Type B pancreatic cell (in vitro differentiated cells): Measurements from ENCODE around the gene PSMD12. TPM values are rescaled to one million over a fixed set of nuclear protein-coding genes. Genes with fewer than 3 reads are reported as not detected.
"Not testable (repeated sequence)": the region's sequence is repeated elsewhere in the genome, so short reads cannot be mapped to it uniquely, and the experiment has no call there.

Experiments used
- DNase-seq: peaks from one replicate; pipeline ENCODE4 v3.0.0; 2021; ENCODE audit warnings: mixed read lengths; ENCODE audit not compliant: unreplicated experiment; ENCODE audit errors: extremely low spot score
- H3K27ac Mint-ChIP-seq: 2 replicates; pipeline ENCODE4 v1.8.0; 2021; ENCODE audit warnings: mild to moderate bottlenecking, mixed read lengths
- H3K27me3 Mint-ChIP-seq: 2 replicates; pipeline ENCODE4 v1.8.0; 2021; ENCODE audit warnings: mixed read lengths
- H3K36me3 Mint-ChIP-seq: 2 replicates; pipeline ENCODE4 v1.8.0; 2021; ENCODE audit warnings: mixed read lengths
- H3K4me1 Mint-ChIP-seq: one replicate; pipeline ENCODE4 v1.8.0; 2021; ENCODE audit warnings: mixed read lengths; ENCODE audit not compliant: unreplicated experiment
- H3K4me3 Mint-ChIP-seq: 2 replicates; pipeline ENCODE4 v1.8.0; 2021; ENCODE audit warnings: mild to moderate bottlenecking, mixed read lengths
- H3K9me3 Mint-ChIP-seq: 2 replicates; pipeline ENCODE4 v1.8.0; 2021; ENCODE audit warnings: mixed read lengths
- CTCF ChIP-seq: fragments of 200-600 bp; sonication (generic); conservative IDR thresholded peaks from 2 replicates; pipeline ENCODE4 v1.5.0; 2021; ENCODE audit warnings: antibody characterized with exemption, mild to moderate bottlenecking
- total RNA-seq: library from RNA; stranded (reverse); gene quantifications from 2 replicates; pipeline ENCODE4 v1.2.1, GENCODE V29; 2021; ENCODE audit warnings: low replicate concordance

Gene PSMD12
- total RNA-seq, 1 donor from 2014 or later, result 43.2 TPM

GRCh38 chr17:67349420-67349819, 17.0 kb downstream of the PSMD12 start:
- H3K27me3 Mint-ChIP-seq, result no peaks in the 10 kb centered on the region

DNA sequence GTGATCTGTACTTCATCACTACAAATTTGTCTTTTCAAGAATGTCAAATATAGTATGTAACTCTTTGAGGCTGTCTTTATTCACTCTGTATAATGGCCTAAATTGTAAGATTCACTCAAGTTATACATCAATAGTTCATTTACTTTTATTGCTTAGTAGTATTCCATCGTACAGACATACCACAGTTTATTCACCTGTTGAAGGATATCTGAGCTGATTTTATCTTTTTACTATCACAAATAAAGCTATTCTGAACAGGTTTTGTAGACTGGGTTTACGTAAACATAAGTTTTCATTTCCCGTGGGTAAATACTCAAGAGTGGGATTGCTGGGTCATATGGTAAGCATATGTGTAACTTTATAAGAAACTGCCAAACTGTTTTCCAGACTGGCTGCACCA, 18.6 kb downstream of the PSMD12 start:
- Mint-ChIP-seq H3K27me3 (no peaks in the 10 kb centered on the region), H3K4me3 (no peak overlapping the region), H3K27ac (no peak overlapping the region), H3K9me3 (no peaks in the 10 kb centered on the region), H3K4me1 (no peaks in the 10 kb centered on the region), H3K36me3 (peaks cover 33% of the 10 kb centered on the region)
- no peak for DNase-seq
- TF ChIP-seq CTCF, result no peak

More at GRCh38 chr17:67349420-67349819, 17.0 kb downstream of the PSMD12 start:
- Mint-ChIP-seq H3K4me3 (no peak overlapping the region), H3K9me3 (no peaks in the 10 kb centered on the region), H3K36me3 (peaks cover 36% of the 10 kb centered on the region), H3K27ac (no peak overlapping the region), H3K4me1 (no peaks in the 10 kb centered on the region)
- no peak for DNase-seq
- no peak for TF ChIP-seq CTCF

DNA sequence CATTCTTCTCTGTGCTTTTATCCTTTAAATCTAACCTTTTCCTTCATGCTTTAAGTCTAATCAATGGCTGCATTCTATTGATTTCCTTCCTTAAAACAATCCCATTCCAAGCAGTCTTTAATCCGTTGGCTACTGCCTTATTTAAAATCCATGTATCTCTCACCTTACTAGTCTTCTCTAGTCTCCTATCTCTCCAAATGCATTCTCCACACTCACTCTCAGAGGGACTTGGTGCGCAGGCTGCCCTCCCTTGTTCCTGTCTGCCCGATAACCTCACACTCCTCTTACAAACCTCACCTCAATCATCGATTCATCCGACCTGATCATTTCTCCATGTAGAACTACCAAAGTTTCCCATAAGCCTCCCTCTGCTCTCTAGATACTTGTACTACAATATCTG, 23.1 kb downstream of the PSMD12 start:
- DNase-seq, result no peak
- peaks cover 45% of the 10 kb centered on the region for H3K36me3 Mint-ChIP-seq
- H3K4me1 Mint-ChIP-seq, result no peaks in the 10 kb centered on the region
- H3K27ac Mint-ChIP-seq, result no peak overlapping the region
- no peak overlapping the region for H3K4me3 Mint-ChIP-seq
- H3K9me3 Mint-ChIP-seq, result no peaks in the 10 kb centered on the region
- TF ChIP-seq CTCF, result no peak
- no peaks in the 10 kb centered on the region for H3K27me3 Mint-ChIP-seq

DNA sequence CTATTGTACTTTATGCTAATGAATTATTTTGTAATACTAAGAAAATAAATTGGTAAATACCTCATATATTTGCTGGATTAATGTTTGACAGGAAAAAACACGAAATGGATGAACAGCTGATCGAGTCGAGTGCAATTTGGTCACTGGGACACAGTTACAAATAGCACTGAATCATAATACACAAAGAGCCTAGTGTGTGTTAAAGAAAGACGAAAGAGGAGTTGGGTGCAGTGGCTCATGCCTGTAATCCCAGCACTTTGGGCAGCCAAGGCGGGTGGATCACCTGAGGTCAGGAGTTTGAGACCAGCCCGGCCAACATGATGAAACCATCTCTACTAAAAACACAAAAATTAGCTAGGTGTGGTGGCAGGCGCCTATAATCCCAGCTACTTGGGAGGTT, 28.0 kb downstream of the PSMD12 start:
- not testable (repeated sequence) for H3K27me3 Mint-ChIP-seq, H3K4me3 Mint-ChIP-seq, H3K4me1 Mint-ChIP-seq, H3K27ac Mint-ChIP-seq, H3K9me3 Mint-ChIP-seq, DNase-seq
- H3K36me3 Mint-ChIP-seq, result peaks cover 29% of the 10 kb centered on the region

- Mint-ChIP-seq H3K9me3 (no peaks in the 10 kb centered on the region), H3K36me3 (peaks cover 22% of the 10 kb centered on the region), H3K4me1 (no peaks in the 10 kb centered on the region), H3K27ac (no peak overlapping the region), H3K4me3 (no peak overlapping the region), H3K27me3 (no peaks in the 10 kb centered on the region)
- no peak for DNase-seq
- TF ChIP-seq CTCF, result no peak
Observed at GRCh38 chr17:67336859-67337258, 29.5 kb downstream of the PSMD12 start.

DNA sequence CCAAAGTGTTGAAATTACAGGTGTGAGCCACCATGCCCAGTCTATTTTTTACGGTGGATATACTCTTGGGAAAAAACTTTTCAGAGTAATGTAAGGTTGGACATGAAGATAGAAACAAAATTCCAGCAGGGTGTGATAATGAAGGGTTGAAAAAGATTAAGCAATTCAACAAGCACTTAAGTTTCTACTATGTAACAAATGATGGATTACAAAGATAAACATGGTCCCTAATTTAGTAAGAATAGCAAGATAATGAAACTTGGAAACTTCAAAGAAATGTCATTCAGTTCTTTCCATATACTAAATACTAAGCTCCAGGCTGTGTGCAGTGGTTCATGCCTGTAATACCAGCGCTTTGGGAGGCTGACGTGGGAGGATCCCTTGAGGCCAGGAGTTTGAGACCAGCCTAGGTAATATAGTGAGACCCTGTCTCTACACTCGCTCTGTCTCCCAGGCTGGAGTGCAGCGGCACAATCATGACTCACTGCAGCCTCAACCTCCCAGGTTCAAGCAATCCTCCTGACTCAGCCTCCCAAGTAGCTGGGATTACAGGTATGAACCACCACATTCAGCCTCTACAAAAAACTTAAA, 31.0 kb downstream of the PSMD12 start:
- TF ChIP-seq CTCF, result no peak
- no peak for DNase-seq
- Mint-ChIP-seq H3K4me3 (no peak overlapping the region), H3K9me3 (no peaks in the 10 kb centered on the region), H3K27ac (no peak overlapping the region), H3K36me3 (peaks cover 9% of the 10 kb centered on the region), H3K4me1 (no peaks in the 10 kb centered on the region), H3K27me3 (no peaks in the 10 kb centered on the region)

- not testable (repeated sequence) for H3K36me3 Mint-ChIP-seq, H3K4me3 Mint-ChIP-seq, H3K4me1 Mint-ChIP-seq, DNase-seq, H3K27ac Mint-ChIP-seq, H3K27me3 Mint-ChIP-seq, H3K9me3 Mint-ChIP-seq
Observed at GRCh38 chr17:67332162-67332508, 34.2 kb downstream of the PSMD12 start.

DNA sequence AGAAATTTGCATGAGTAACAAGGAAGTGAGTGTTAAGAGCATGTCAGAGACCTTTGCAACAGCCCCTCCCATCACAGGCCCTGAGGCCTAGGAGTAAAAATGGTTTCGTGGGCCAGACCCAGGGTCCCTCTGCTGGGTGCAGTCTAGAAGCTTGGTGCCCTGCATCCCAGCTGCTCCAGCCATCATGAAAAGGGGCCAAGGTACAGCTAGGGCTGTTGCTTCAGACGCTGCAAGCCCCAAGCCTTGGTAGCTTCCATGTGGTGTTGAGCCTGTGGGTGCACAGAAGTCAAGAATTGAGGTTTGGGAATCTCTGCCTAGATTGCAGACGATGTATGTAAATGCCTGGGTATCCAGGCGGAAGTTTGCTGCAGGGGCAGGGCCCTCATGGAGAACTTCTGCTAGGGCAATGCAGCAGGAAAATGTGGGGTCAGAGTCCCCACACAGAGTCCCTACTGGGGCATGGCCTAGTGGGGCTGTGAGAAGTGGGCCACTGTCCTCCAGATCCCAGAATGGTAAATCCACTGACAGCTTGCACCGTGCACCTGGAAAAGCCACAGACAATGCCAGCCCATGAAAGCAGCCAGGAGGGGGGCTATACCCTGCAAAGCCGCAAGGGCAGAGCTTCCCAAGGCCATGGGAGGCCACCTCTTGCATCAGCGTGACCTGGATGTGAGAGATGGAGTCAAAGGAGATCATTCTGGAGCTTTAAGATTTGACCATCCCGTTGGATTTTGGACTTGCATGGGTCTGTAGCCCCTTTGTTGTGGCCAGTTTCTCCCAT, 34.8 kb downstream of the PSMD12 start:
- not testable (repeated sequence) for H3K36me3 Mint-ChIP-seq, DNase-seq, H3K4me3 Mint-ChIP-seq, H3K27ac Mint-ChIP-seq, H3K27me3 Mint-ChIP-seq, H3K9me3 Mint-ChIP-seq, H3K4me1 Mint-ChIP-seq
